Measurements from ENCODE around the gene CCDC188. TPM values are rescaled to one million over a fixed set of nuclear protein-coding genes. Genes with fewer than 3 reads are reported as not detected.

CCDC188 gene
- total and polyA plus RNA-seq, 2 of the 4 experiments (the other 2 are of a cell fraction) = 0.10 TPM; not detected in 1

GRCh38 chr22:20113551-20114310 is 37.1 kb downstream of the CCDC188 start:
- intact Hi-C loops (cut with micrococcal nuclease) = no loop called here
- no TSS peak for BruUV-seq (replicated peaks)
- no peaks in the 10 kb centered on the region for H3K9me1 ChIP-seq (ENCODE audit: insufficient read depth, low read length)
- no peak for TF ChIP-seq BHLHE40 (IDR thresholded peaks at IDR 0.05; ENCODE audit: low read depth, low read length)
- no peak for TF ChIP-seq FOS (IDR thresholded peaks at IDR 0.05; ENCODE audit: low read depth, low read length)
- no peak for TF ChIP-seq NFE2L2 (IDR thresholded peaks at IDR 0.05; ENCODE audit: low read depth, low read length)
- no peak for TF ChIP-seq RAD21 (IDR thresholded peaks at IDR 0.05; ENCODE audit: low read length)
- no peak for TF ChIP-seq SMC3 (IDR thresholded peaks at IDR 0.05; ENCODE audit: low read depth, low read length)
- TF ChIP-seq RCOR1 (IDR thresholded peaks at IDR 0.05; ENCODE audit: insufficient replicate concordance, low read length) = no peak
- no peak for TF ChIP-seq CHD1 (IDR thresholded peaks at IDR 0.05; ENCODE audit: low read depth, low read length)
- TF ChIP-seq USF2 (IDR thresholded peaks at IDR 0.05; ENCODE audit: low read depth, low read length) = no peak
- no peak for TF ChIP-seq MAZ (IDR thresholded peaks at IDR 0.05; ENCODE audit: borderline replicate concordance, low read depth, low read length)
- TF ChIP-seq MAFK (IDR thresholded peaks at IDR 0.05; ENCODE audit: low read depth, low read length) = no peak
- TF ChIP-seq, protein P1, sequence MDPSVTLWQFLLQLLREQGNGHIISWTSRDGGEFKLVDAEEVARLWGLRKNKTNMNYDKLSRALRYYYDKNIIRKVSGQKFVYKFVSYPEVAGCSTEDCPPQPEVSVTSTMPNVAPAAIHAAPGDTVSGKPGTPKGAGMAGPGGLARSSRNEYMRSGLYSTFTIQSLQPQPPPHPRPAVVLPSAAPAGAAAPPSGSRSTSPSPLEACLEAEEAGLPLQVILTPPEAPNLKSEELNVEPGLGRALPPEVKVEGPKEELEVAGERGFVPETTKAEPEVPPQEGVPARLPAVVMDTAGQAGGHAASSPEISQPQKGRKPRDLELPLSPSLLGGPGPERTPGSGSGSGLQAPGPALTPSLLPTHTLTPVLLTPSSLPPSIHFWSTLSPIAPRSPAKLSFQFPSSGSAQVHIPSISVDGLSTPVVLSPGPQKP (IDR thresholded peaks at IDR 0.05; ENCODE audit: borderline replicate concordance, low read depth, low read length) = no peak
- no peak overlapping the region for H3K4me3 ChIP-seq (ENCODE audit: insufficient read depth, low read depth, low read length)
- peaks cover 26% of the 10 kb centered on the region for H4K20me1 ChIP-seq (ENCODE audit: insufficient read depth, low read length)
- no peak overlapping the region for H3K4me2 ChIP-seq (ENCODE audit: low read depth, low read length)
- DNase-seq = no peak
- H4K5ac ChIP-seq (ENCODE audit: low read depth, low read length) = no peak overlapping the region
- in situ Hi-C loops (cut with MboI; ENCODE audit: low sequenced_read_pairs) = no loop called here
- H4K91ac ChIP-seq (ENCODE audit: insufficient read depth, low read depth, low read length) = no peak overlapping the region
- H3K56ac ChIP-seq (ENCODE audit: extremely low read depth, insufficient read depth, low read length) = no peak overlapping the region
- no peak overlapping the region for H3K23ac ChIP-seq (ENCODE audit: low read depth, low read length)
- no peak overlapping the region for H3K9ac ChIP-seq (ENCODE audit: low read depth, low read length)
- H2AFZ ChIP-seq (replicated peaks; ENCODE audit: low read length, poor library complexity) = no peak overlapping the region
- no peak overlapping the region for H3K27ac ChIP-seq (ENCODE audit: insufficient read depth, low read length)
- H2AK9ac ChIP-seq (replicated peaks; ENCODE audit: low read depth, low read length, poor library complexity) = peak overlapping the region; percentile 43
- H3K36me3 ChIP-seq (ENCODE audit: control insufficient read depth, insufficient read depth, low read length) = peaks cover 64% of the 10 kb centered on the region
- no peaks in the 10 kb centered on the region for H3K9me3 ChIP-seq (ENCODE audit: control insufficient read depth, insufficient read depth, low read length)
- no peaks in the 10 kb centered on the region for H3K27me3 ChIP-seq (ENCODE audit: control insufficient read depth, insufficient read depth, low read length)
- H2AK5ac ChIP-seq (ENCODE audit: low read depth, low read length) = no peak overlapping the region
- H3K4ac ChIP-seq (ENCODE audit: low read depth, low read length) = no peak overlapping the region
- peaks cover 11 to 31% of the 10 kb centered on the region in 2 experiments; a peak in 3 of 4 replicates for H3K79me1 ChIP-seq (ENCODE audit: low read depth in 1 of 2, low read length in 2 of 2)
- H3K4me1 ChIP-seq (ENCODE audit: control insufficient read depth, insufficient read depth, low read length) = peaks cover 5% of the 10 kb centered on the region
- ChIA-PET CTCF (no interaction called here), POLR2A (ENCODE audit: unreplicated experiment) (no interaction called here)
- ATAC-seq (ENCODE audit: low read depth) = no peak
- H2BK5ac ChIP-seq (ENCODE audit: low read depth, low read length, poor library complexity, severe bottlenecking) = no peak overlapping the region
- dilution Hi-C loops (cut with HindIII; ENCODE audit: low sequenced_read_pairs, unreplicated experiment) = no loop called here
- no peak overlapping the region for H2BK120ac ChIP-seq (ENCODE audit: low read depth, low read length)
- no peak overlapping the region for H2BK20ac ChIP-seq (ENCODE audit: low read depth, low read length)
- no peak overlapping the region for H4K8ac ChIP-seq (ENCODE audit: low read depth in 2 of 2, low read length in 2 of 2)
- WGBS, 2 experiments (ENCODE audit: extremely low coverage in 2 of 2, insufficient read length in 1 of 2) = 95% methylated on average over 13 of the region's 19 CpGs; no CpG with 5 or more reads in 1 of the 2 experiments
- H3K14ac ChIP-seq (replicated peaks; ENCODE audit: low read depth, low read length) = no peak overlapping the region
- H2BK15ac ChIP-seq (ENCODE audit: low read depth, low read length) = no peak overlapping the region
- H3K18ac ChIP-seq (ENCODE audit: low read depth, low read length) = no peak overlapping the region
